ENCODE measurements around the gene SERTAD4.
"Not testable (repeated sequence)": the region's sequence is repeated elsewhere in the genome, so short reads cannot be mapped to it uniquely, and the experiment has no call there.

The SERTAD4 gene

DNA sequence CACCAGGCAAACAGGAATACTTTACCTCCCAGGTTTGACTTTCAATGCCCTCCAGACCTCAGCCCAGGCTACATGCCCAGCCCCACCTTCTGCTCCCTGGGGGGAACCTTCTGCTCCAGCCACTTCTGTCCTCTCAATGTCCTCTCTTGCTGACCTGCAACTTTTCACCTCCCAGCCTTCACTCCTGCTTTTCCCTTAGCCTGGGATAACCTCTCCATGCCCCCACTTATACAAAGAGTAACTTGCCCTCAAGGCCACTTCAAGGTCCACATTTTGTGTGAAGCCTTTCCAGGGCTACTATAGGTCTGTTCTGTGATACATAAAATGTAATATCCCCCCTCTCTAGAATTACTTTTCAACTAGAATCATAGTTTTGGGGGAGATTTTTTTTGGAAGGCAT, 21.7 kb downstream of the SERTAD4 start:
- Histone ChIP-seq H3K27me3 (ENCODE audit: insufficient read depth, low read length) (peaks cover 22% of the 10 kb centered on the region), H3K4me3 (ENCODE audit: low read length) (no peak overlapping the region), H3K4me1 (ENCODE audit: insufficient read depth, low read length) (peaks cover 20% of the 10 kb centered on the region), H3K36me3 (ENCODE audit: insufficient read depth, low read length) (no peaks in the 10 kb centered on the region), H3K9me3 (ENCODE audit: low read length) (no peaks in the 10 kb centered on the region), H2AFZ (ENCODE audit: low read depth, low read length) (no peak overlapping the region)

DNA sequence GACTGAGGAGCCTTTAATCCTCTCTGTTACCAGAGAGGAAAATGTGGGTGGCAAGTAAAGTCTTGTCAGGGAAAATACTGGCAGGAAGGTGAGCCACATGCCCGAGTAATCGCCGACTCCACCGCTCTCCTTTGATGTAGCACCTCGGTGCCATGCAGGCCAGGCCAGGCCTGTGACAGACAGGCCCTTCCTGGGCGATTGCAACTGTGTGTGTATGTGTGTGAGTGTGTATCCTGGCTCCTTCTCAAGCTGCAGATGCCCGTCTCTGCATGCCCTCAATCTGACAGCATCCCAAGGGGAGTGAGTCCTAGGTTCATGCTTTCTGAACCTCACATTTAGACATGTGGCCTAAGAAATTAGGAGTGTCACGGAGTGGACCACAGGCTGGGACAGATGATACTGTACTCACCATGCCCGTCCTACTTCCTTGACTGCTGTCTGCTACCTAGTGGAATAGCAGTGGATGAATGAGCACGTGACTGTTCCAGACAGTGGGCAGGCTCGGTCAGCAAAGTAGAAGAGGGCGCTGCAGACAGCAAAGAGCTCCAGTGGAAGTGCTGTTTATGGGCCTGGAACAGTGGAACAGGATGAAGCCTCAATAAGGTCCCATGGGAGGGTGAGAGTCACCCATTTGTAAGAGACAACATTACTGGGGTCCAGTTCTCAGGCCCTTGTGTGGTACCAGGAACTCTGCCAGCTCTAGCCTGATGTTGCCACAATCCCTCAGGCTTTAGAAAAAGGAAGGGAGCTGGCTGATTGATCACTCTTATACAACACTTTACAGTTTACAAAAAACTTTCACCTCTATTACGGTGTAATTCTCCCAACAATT, 25.3 kb downstream of the SERTAD4 start:
- no peak overlapping the region for H2AFZ ChIP-seq (ENCODE audit: low read depth, low read length)
- no peaks in the 10 kb centered on the region for H3K9me3 ChIP-seq (ENCODE audit: low read length)
- H3K4me1 ChIP-seq (ENCODE audit: insufficient read depth, low read length): peaks cover under 1% of the 10 kb centered on the region
- no peaks in the 10 kb centered on the region for H3K36me3 ChIP-seq (ENCODE audit: insufficient read depth, low read length)
- no peak overlapping the region for H3K4me3 ChIP-seq (ENCODE audit: low read length)
- H3K27me3 ChIP-seq (ENCODE audit: insufficient read depth, low read length): peaks cover 14% of the 10 kb centered on the region

DNA sequence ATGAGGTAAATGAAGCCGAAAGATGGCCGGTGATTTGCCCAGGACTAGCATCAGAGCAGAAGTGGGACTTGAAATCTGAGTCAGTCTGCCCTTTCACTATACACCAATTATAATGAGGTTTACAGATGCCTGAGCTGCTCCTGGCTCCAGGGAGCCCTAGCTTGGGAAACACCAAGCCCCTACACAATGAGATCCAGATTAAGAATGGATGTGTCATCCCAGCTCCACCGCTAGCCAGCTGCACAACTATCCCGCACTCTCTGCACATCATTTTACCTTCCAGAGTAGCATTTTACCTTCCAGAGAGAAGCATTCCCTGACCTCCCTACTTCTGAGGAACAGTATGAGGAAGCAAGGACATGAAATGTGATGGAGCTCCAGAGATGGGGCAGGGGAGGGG, 27.0 kb downstream of the SERTAD4 start:
- Histone ChIP-seq H3K27me3 (ENCODE audit: insufficient read depth, low read length) (no peaks in the 10 kb centered on the region), H3K36me3 (ENCODE audit: insufficient read depth, low read length) (no peaks in the 10 kb centered on the region), H3K4me1 (ENCODE audit: insufficient read depth, low read length) (no peaks in the 10 kb centered on the region), H3K9me3 (ENCODE audit: low read length) (no peaks in the 10 kb centered on the region), H3K4me3 (ENCODE audit: low read length) (no peak overlapping the region), H2AFZ (ENCODE audit: low read depth, low read length) (no peak overlapping the region)

- Histone ChIP-seq H2AFZ (ENCODE audit: low read depth, low read length) (no peak overlapping the region), H3K27me3 (ENCODE audit: insufficient read depth, low read length) (no peaks in the 10 kb centered on the region), H3K4me3 (ENCODE audit: low read length) (no peak overlapping the region), H3K9me3 (ENCODE audit: low read length) (no peaks in the 10 kb centered on the region), H3K36me3 (ENCODE audit: insufficient read depth, low read length) (no peaks in the 10 kb centered on the region), H3K4me1 (ENCODE audit: insufficient read depth, low read length) (no peaks in the 10 kb centered on the region)
Measured at GRCh38 chr1:210260096-210260495, 27.5 kb downstream of the SERTAD4 start.

DNA sequence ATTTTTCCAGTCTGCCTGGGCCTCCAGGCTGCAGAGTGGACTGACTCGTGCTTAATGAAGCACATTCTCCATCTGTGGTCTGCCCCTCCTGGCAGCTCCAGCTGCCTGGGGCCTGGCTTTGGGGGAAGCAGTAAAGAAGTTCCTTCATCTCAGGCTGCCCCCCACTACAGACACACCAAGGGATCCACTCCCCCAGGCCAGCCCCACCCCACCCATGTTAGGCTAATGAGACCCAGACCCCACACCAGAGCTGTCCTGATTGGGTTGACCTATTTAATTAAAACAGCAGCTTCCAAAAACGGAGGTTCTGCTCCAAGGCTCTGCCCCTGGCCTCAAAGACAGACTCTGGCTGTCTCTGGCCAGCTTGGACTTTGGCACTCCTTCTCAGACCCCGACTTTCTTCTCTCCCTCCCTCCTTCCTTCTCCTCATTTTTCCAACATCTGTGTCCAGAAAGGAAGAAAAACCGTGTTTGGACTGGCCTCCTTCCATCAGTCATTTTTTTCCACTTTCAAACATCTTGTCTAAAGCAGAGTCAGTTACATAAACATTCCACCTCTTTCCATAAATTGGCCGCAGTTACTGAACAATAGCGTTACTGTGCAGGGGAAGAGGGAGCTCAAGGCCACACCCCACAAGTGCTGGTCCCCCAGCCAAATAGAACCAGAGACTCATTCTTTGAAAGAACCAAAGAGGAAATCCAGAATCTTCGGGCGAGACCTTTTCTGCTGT, 29.7 kb downstream of the SERTAD4 start:
- Histone ChIP-seq H3K9me3 (ENCODE audit: low read length) (no peaks in the 10 kb centered on the region), H3K27me3 (ENCODE audit: insufficient read depth, low read length) (no peaks in the 10 kb centered on the region), H3K4me1 (ENCODE audit: insufficient read depth, low read length) (no peaks in the 10 kb centered on the region), H3K36me3 (ENCODE audit: insufficient read depth, low read length) (no peaks in the 10 kb centered on the region), H3K4me3 (ENCODE audit: low read length) (no peak overlapping the region), H2AFZ (ENCODE audit: low read depth, low read length) (no peak overlapping the region)

GRCh38 chr1:210262897-210263272, 30.3 kb downstream of the SERTAD4 start:
- no peak overlapping the region for H2AFZ ChIP-seq (ENCODE audit: low read depth, low read length)

DNA sequence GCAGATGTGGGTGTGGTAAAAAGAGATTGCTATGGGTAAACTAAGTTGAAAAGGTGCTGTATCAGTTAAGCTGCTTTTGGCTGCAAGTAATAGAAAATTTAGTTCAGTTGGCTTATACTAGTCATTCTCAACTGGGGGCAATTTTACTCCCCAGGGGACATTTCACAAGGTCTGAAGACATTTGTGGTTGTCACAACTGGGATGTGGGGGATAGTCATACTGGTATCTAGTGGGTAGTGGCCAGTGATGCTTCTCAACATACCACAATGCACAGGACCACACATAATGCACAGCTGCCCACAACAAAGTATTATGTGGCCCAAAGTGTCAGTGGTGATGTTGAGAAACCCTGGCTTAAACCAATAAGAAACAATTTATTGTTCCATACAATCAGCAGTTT, 31.4 kb downstream of the SERTAD4 start:
- H3K4me1 ChIP-seq (ENCODE audit: insufficient read depth, low read length): no peaks in the 10 kb centered on the region
- H3K9me3 ChIP-seq (ENCODE audit: low read length): no peaks in the 10 kb centered on the region
- no peak overlapping the region for H2AFZ ChIP-seq (ENCODE audit: low read depth, low read length)
- H3K27me3 ChIP-seq (ENCODE audit: insufficient read depth, low read length): no peaks in the 10 kb centered on the region
- H3K36me3 ChIP-seq (ENCODE audit: insufficient read depth, low read length): no peaks in the 10 kb centered on the region
- no peak overlapping the region for H3K4me3 ChIP-seq (ENCODE audit: low read length)

More at GRCh38 chr1:210262897-210263272, 30.3 kb downstream of the SERTAD4 start:
- Histone ChIP-seq H3K36me3 (ENCODE audit: insufficient read depth, low read length) (no peaks in the 10 kb centered on the region), H3K27me3 (ENCODE audit: insufficient read depth, low read length) (no peaks in the 10 kb centered on the region), H3K9me3 (ENCODE audit: low read length) (no peaks in the 10 kb centered on the region), H3K4me1 (ENCODE audit: insufficient read depth, low read length) (no peaks in the 10 kb centered on the region), H3K4me3 (ENCODE audit: low read length) (no peak overlapping the region)

DNA sequence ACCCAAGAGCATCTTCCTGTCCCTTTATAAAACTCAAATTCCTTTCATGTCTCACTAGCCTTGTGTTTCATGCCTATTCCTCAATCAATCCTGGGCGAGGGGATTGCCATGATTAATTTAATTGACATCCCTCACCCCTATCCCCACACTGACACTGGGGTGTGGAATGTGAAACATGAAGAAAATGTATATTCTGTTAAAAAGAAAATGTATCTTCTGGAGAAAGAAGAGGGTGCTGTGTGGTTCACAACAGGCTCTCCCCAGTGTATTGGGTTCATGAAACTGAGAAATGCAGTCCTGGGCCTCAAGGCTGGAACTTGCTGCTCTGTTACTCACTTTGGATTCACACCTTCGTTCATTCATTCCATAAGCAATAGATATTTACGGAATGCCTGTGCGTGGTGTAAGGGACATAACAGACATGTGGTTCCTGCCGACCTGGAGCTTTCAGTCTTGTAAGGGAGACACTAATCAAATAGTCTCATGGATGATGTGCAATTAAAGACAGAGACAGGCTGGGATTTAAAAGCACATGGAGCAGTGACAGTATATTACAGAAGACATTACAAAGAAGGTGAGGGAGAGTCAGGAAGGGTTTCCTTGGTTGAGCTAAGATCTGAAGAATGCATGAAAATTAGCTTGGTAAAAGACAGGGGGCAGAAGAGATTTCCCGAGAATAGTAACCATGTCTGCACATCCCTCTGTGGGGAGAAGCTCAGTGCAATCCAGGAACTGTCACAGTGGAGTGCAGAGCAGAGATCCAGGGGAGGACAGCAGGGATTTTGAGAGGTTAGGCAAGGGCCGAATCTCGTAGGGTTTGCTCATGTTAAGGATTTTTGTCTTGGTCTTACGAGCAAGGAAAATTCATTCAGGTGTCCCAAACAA, 32.1 kb downstream of the SERTAD4 start:
- Histone ChIP-seq H3K4me3 (ENCODE audit: low read length) (no peak overlapping the region), H3K27me3 (ENCODE audit: insufficient read depth, low read length) (no peaks in the 10 kb centered on the region), H2AFZ (ENCODE audit: low read depth, low read length) (no peak overlapping the region), H3K9me3 (ENCODE audit: low read length) (no peaks in the 10 kb centered on the region), H3K4me1 (ENCODE audit: insufficient read depth, low read length) (no peaks in the 10 kb centered on the region), H3K36me3 (ENCODE audit: insufficient read depth, low read length) (no peaks in the 10 kb centered on the region)

DNA sequence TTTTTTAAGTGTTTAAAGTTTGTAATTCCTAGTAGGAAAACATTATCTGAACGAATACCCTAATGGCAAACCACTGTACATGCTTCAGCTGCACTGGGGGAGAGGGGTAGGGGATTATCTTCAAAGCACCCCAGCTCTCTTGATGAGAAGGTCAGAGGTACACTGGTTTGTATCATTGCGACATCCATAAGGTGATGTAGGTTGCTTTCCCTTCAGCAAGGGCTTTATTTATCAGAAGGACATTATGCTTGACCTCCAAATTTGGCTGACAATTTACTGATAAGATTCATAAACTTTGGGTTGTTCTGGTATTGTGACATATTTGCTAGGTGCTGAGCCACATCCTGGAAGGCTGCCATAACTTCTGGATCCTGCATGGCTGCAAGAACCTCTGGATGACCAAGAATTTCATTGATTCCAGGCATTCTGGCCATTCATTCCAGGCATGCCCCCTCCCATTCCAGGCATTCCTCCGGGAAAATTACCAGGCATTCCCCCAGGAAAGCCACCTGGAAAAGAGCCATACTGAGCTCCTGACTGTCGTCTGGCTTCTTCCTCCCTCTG, 32.9 kb downstream of the SERTAD4 start:
- not testable (repeated sequence) for H3K4me3 ChIP-seq (ENCODE audit: low read length); H3K4me1 ChIP-seq (ENCODE audit: insufficient read depth, low read length); H3K9me3 ChIP-seq (ENCODE audit: low read length)

GRCh38 chr1:210269981-210270380, 37.4 kb downstream of the SERTAD4 start:
- H3K9me3 ChIP-seq (ENCODE audit: low read length): no peaks in the 10 kb centered on the region
- H3K4me3 ChIP-seq (ENCODE audit: low read length): no peak overlapping the region
- no peaks in the 10 kb centered on the region for H3K36me3 ChIP-seq (ENCODE audit: insufficient read depth, low read length)
- H3K27me3 ChIP-seq (ENCODE audit: insufficient read depth, low read length): peaks cover 9% of the 10 kb centered on the region
- H3K4me1 ChIP-seq (ENCODE audit: insufficient read depth, low read length): no peaks in the 10 kb centered on the region
- H2AFZ ChIP-seq (ENCODE audit: low read depth, low read length): no peak overlapping the region

More for the DNA sequence above, 32.9 kb downstream of the SERTAD4 start:
- not testable (repeated sequence) for H3K36me3 ChIP-seq (ENCODE audit: insufficient read depth, low read length); H3K27me3 ChIP-seq (ENCODE audit: insufficient read depth, low read length); H2AFZ ChIP-seq (ENCODE audit: low read depth, low read length)

GRCh38 chr1:210272666-210273065, 40.1 kb downstream of the SERTAD4 start:
- no peaks in the 10 kb centered on the region for H3K9me3 ChIP-seq (ENCODE audit: low read length)
- H3K36me3 ChIP-seq (ENCODE audit: insufficient read depth, low read length): no peaks in the 10 kb centered on the region
- H3K27me3 ChIP-seq (ENCODE audit: insufficient read depth, low read length): peaks cover 11% of the 10 kb centered on the region
- H3K4me3 ChIP-seq (ENCODE audit: low read length): no peak overlapping the region
- H2AFZ ChIP-seq (ENCODE audit: low read depth, low read length): no peak overlapping the region
- H3K4me1 ChIP-seq (ENCODE audit: insufficient read depth, low read length): no peaks in the 10 kb centered on the region

GRCh38 chr1:210280221-210280620, 47.6 kb downstream of the SERTAD4 start:
- Histone ChIP-seq H3K9me3 (ENCODE audit: low read length) (peaks cover 2% of the 10 kb centered on the region), H3K36me3 (ENCODE audit: insufficient read depth, low read length) (no peaks in the 10 kb centered on the region), H2AFZ (ENCODE audit: low read depth, low read length) (no peak overlapping the region), H3K27me3 (ENCODE audit: insufficient read depth, low read length) (peaks cover 2% of the 10 kb centered on the region), H3K4me1 (ENCODE audit: insufficient read depth, low read length) (no peaks in the 10 kb centered on the region), H3K4me3 (ENCODE audit: low read length) (no peak overlapping the region)

Data from neuron (in vitro differentiated cells).